Choroid plexus epithelial cell (primary cell): ENCODE results near the gene C7orf33.
"Not testable (repeated sequence)": the region's sequence is repeated elsewhere in the genome, so short reads cannot be mapped to it uniquely, and the experiment has no call there.

Source experiments
- DNase-seq: peaks from one replicate; pipeline ENCODE4 v3.0.0-alpha.2; 2010; ENCODE audit warnings: low read depth
- H3K4me3 ChIP-seq: 2 replicates; pipeline ENCODE4 v1.5.1; 2011; ENCODE audit warnings: low read depth, mild to moderate bottlenecking, control low read depth, low read length, moderate library complexity
- CTCF ChIP-seq: conservative IDR thresholded peaks from 2 replicates; pipeline ENCODE4 v1.5.1; 2011; ENCODE audit warnings: low read depth, mild to moderate bottlenecking, control low read depth, inconsistent platforms, low read length, moderate library complexity

C7orf33 gene

GRCh38 chr7:148553979-148554378 lies 36.6 kb upstream of the C7orf33 start:
- TF ChIP-seq CTCF, result no peak
- no peak overlapping the region for H3K4me3 ChIP-seq
- DNase-seq, result no peak

GRCh38 chr7:148556892-148557291 lies 33.7 kb upstream of the C7orf33 start:
- no peak for DNase-seq
- no peak overlapping the region for H3K4me3 ChIP-seq
- no peak for TF ChIP-seq CTCF

DNA sequence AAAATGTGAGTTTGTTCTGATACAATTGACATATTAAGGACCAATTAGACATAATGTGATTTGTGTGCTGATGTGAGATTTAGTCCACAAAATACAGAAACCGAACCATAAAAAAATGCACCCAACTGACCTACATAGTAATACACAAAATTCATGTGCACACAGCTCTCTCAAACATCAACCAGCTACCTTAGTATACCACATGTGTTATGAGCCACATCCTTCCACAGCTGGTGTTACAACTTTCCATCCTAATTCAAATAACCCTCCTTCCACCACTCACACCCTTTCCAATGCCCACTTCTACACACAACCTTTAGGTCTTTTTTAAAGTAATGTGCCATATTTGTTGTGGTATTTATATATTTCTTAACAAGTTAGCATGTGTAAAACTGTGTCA lies 31.7 kb upstream of the C7orf33 start:
- H3K4me3 ChIP-seq, result no peak overlapping the region
- no peak for TF ChIP-seq CTCF

DNA sequence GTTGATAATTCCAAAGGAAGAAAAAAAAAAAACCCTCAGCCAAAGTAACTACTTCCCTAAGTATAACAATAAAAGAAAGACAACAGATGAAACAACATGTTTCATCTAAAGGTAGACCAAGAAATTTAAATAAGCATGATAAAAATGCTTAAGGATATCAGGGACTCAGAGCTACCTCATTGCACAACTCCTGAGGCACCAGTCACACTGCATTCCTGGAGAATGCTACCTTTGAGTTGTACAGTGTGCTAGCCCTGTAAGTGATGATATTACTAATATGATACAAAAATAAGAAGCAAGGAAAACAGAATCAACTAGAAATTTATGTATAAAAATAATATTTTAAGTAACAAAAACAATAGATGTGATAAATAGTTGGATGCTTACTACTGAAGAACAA lies 29.5 kb upstream of the C7orf33 start:
- no peak for DNase-seq
- TF ChIP-seq CTCF, result no peak
- no peak overlapping the region for H3K4me3 ChIP-seq

More for the DNA sequence above, 31.7 kb upstream of the C7orf33 start:
- no peak for DNase-seq

- no peak for TF ChIP-seq CTCF
- no peak for DNase-seq
- H3K4me3 ChIP-seq, result no peak overlapping the region
These were observed 26.8 kb upstream of the C7orf33 start for GRCh38 chr7:148563583-148564274.

DNA sequence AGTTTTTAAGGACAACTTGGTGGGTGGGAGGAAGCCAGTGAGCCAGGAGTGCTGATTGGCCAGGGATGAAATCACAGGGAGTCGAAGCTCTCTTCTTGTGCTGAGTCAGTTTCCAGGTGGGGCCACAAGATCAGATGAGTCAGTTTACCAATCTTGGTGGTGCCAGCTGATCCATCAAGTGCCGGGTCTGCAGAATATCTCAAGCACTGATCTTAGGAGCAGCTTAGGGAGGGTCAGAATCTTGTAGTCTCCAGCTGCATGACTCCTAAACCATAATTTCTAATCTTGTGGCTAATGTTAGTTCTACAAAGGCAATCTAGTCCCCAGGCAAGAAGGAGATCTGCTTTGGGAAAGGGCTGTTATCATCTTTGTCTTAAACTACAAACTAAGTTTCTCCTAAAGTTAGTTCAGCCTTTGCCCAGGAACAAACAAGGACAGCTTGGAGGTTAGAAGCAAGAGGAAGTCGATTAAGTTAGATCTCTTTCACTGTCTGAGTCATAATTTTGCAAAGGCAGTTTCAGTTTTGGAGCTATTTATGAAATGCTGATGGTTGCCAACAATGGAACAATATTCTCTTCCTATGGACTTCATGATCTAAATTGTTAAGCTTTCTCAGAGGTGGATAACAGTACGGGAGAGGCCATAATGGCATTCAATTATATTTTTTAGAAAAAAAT lies 26.2 kb upstream of the C7orf33 start:
- peak; percentile 49 for DNase-seq
- not testable (repeated sequence) for H3K4me3 ChIP-seq

DNA sequence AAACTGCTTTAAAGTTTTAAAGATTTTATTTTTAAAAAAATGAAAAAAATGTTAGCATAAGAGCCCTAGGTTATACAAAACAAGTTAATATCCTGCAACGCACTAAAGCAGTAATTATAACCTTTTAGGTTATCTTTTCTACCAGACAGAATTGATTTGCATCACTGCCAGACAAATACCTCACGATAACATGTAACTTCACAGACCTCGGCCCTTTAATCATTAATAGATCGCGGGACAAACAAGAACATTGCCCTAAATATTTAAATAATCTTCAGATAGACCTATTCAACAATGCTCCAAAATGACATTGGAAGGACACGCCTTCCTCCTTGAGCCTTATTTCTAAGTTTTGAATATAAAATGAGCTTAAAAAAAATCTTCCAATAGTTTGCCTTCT lies 23.8 kb upstream of the C7orf33 start:
- H3K4me3 ChIP-seq, result no peak overlapping the region
- TF ChIP-seq CTCF, result no peak
- no peak for DNase-seq
